EH (cell line): Measurements from ENCODE around the gene ATP6V1B1.

ENCODE experiments used
- DNase-seq: peaks from one replicate; pipeline ENCODE4 v3.0.0-alpha.2; 2015; ENCODE audit warnings: low read depth

The ATP6V1B1 gene

DNA sequence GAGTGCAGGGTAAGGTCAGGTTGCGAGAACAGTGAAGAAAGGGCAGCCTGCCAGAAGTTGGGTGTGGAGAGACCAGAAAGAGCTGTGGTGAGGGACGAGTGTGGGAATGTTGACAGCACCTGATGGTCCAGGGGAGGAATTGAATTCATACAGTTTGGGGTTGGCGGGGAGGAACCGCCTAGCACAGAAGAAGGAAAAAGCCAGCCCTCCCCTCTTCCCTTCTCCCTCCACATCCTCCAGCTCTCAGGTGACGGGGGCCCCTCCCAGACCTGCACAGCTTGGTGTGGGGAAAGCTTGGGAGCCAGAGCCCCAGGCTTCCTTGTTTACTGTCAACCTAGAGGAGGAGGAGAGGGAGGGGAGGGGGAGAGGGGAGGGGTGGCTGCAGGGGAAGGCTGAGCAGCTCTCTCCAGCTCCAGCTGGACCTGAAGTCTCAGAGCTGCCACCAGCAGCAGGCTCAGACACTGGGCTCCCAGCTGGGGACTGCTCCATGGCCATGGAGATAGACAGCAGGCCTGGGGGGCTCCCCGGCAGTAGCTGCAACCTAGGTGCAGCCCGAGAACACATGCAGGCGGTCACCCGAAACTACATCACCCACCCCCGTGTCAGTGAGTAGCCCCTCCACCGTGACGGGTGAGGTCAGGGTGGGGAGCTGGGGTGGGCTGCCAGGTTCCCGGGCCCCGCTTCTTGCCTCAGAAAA, at the start of gene ATP6V1B1:
Gene ATP6V1B1, plus strand, starts transcription at position 433 of the 697 bp plus-strand sequence. Its CDS starts 55 bp downstream, at position 488.
- DNase-seq = no peak

DNA sequence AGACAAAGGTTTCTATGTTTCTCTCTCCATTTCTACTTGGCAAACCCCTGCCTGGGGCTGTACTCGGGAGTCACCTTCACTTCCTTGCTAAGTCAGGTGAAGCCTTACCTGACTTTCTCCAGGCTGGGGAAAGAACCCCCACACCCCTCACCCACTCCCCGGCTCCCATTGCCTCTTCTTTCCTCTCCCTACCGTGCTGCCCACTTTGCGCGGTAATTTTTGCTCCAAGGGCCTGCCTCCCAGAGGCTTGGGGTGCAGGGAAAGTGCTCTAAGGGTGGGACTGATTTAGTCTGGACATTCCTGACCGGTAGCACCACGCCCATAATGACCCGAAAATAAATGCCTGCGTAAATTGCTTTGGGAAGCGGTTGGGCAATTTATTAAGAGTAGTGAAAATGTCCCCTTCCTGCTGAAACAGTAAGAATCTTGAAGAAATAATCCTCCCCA, 49.1 kb upstream of the ATP6V1B1 start:
- DNase-seq = no peak

GRCh38 chr2:70887208-70887549, 48.5 kb upstream of the ATP6V1B1 start:
- no peak for DNase-seq

- DNase-seq = no peak
Measured at GRCh38 chr2:70887550-70888246, 48.0 kb upstream of the ATP6V1B1 start.

- DNase-seq = no peak
Measured at GRCh38 chr2:70888366-70888922, 47.3 kb upstream of the ATP6V1B1 start.

DNA sequence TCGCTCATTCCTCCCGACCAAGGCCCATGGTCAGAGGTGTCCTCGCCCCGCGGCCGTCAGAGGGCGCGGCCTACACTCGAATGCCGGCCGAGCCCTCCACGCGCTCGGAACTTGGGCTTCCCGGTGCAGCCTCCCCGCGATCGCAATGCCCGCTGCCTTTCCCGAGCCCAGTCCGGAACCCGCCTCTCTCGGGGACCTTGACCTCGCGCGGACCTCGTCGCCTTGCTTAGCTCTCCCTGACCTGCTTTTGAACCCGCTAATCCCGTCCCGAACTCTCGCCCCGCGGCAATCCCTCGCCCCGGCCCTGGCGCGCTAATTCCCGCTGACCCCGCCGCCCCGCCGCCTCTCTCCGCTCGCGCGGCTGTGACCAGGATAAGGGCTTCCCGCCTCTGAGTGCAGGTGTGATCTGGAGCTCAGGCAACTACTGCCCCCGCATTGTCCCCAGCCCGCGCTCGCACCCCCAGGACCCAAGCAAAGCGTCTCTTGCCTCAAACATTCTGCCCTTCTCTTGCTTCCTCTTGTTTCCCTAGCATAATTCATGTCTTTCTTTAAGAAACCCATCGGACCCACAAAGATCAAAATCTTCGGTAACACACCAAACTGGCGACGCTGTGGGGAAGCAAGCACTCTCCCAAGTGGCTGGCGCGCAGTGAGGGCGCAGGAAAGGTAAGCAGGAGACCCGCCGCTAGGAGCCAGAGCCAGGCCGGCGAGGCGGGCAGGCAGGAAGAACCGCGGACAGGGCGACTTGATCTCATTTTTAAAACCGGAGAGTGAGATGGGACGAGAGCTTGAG, 46.6 kb upstream of the ATP6V1B1 start:
- no peak for DNase-seq

GRCh38 chr2:70889716-70890037, 46.0 kb upstream of the ATP6V1B1 start:
- no peak for DNase-seq

GRCh38 chr2:70890469-70891065, 45.1 kb upstream of the ATP6V1B1 start:
- DNase-seq = peak; percentile 42

DNA sequence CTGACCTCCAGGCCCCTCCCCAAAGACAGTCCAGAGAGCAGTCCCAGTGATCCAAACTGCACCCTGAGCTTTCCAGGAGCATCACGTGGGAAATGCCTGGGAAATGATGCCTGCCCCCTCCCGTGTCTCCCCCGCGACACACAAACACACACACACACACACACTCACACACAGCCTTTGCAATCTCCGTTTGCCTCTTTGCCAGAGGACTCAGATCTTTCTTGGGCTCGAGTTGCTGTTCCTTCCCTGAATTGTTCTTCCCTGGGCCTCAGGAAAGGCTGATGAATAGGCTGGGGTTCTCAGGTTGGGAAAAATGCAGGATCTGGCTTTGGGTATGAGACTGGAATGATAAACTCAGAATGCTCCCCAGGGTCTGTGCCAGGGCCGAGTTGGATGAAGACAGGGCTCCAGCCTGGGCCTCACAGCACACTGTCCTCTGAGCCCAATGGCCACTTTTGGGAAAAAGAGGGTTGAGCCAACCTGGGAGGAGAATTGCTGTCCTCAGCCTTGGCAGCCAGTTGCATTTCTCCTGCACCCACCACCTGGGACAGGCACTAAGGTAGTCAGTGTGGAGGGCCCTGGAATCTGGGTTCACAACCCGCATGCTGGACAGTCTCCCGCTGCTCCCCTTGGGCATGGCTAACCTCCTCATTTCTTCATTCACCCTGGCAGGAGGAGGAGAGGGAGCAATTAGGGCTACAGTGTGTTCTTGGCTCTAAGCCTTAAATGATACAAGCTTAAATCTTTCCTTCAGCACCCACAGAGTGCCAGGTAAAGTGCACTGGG, 43.9 kb upstream of the ATP6V1B1 start:
- no peak for DNase-seq

GRCh38 chr2:70892750-70893149, 43.0 kb upstream of the ATP6V1B1 start:
- no peak for DNase-seq

- no peak for DNase-seq
Measured at GRCh38 chr2:70893186-70893585, 42.5 kb upstream of the ATP6V1B1 start.

- no peak for DNase-seq
Measured at GRCh38 chr2:70894765-70895164, 40.9 kb upstream of the ATP6V1B1 start.

DNA sequence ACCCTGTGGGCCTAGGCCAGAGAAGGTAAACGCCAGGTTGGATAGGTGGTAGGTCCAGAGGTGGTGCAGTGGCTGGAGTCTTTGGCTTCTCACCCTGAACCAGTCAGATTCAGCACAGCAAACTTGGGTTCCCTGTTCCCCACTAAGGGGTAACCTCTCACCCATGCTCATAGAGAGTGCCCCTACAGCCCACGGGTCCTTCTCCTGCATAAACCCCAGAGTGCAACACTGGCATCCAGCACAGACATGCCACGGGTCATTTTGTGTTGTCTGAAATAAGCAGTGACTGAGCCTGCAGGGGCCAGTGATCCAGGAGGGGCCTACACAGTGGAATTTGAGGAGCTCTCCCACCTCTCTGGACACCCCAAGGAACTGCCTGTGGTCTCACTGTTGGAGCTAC, 40.5 kb upstream of the ATP6V1B1 start:
- DNase-seq = no peak

DNA sequence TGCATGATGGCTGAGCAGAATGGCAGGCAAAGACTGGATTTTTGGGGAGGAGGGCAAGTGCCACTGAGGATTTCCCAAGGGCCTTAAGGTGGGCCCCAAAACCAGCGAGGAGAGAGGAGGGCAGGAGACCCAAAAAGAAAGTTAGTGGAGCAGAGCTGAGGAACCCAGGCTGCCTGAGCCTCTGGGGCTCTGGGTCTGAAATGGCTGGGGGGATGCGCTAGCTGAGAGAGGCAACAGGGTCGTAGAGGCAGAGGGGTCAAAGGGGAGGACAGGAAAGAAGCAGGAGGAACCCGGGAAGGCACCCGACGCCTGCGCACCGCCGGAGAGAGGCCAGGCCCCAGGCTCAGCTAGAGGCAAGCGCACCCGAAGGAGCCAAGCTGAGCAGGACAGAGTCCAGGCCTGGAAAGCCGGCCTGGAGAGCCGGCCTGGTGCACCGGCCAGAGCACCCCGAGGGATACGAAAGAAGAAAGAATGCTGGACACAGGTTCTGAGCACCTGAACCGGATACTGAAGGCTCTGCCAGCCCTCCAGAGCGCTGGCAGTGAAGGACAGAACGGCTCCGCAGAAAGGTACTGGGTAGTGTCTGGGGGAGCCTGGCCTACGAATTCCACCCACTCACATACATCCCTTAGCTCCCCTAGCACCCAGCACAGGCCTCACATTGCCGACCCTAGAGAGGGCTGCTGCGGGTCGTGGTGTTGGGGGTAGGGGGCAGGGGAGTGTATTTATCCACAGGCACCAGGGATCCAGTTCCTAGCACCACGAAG, 39.5 kb upstream of the ATP6V1B1 start:
- DNase-seq = no peak

DNA sequence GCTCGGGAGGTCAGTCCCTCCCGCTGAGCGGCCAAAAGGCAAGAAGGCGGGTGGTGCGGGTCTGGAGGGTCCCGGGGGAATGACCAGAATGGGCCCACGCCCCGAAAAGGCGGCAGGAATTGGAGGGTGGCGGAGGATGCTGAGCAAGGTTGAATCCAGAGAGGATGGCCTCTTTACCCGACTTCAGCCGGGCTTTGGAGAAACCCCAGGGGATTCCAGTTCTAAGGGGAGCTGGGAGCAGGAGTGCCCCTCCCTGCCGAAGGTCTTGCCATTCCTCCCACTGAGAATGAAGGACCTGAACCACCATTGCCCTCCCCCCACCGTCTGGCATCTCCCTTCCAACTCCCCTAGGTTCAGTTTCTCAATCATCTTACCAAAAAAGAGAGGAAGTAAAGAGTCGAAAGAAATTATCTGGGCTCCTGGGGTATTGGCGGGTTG, 38.9 kb upstream of the ATP6V1B1 start:
- DNase-seq = no peak

DNA sequence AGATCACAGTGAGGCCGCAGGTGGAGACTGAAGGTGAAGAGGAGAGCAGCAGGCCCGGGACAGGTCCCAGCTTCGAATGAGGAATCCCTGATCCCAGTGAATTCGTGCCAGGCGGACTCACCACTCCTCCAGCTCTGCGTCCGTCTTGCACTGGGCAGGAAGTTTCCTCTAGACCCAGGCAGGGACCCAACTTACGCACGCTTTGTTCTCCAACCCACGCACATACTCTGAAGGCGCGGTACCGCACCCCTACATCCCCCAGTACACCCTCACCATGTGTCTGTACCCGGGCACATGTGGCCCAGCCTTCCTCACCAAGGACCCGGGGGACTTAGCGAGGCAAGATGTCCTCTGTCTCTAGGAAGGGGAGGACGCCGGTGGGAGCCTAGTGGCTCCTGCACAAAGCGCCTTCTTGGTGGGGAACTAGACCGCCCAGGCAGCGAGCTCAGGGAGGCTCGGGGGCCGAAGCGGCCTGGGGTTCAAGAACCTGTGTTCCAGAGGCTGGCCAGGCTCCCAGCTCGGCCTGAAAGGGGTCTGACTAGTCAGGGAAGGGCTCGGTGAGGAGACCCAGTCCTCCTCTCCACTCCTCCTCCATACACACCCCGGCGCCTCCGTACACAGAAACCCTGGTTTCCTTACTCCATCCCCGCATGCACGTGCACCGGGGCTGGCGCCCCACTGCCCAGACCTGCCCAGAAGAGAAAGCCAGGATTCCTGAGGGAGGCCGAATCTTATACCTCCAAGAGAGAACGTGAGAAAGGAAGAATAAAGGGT, 38.3 kb upstream of the ATP6V1B1 start:
- no peak for DNase-seq

DNA sequence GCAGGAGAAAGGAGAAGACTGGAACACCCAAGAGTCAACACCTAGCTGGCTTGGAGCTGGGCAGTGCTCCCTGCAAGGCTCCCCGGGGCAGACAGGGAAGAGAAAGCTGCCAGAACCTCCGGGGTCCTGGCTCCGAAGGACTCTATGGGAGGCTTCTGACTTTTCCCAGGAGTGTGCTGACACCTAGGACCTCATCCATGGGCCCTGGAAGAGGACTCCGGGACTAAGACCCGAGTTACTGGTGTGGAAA, 37.8 kb upstream of the ATP6V1B1 start:
- DNase-seq = no peak

- DNase-seq = no peak
Measured at GRCh38 chr2:70898363-70899240, 37.1 kb upstream of the ATP6V1B1 start.
